GM18873 (cell line): Measurements from ENCODE around the gene ADAMTS9.

Experiments used
- ATAC-seq: cut with Tn5 transposase; IDR thresholded peaks from one replicate; pipeline ENCODE4 v1.9.1; 2021; ENCODE audit warnings: mild to moderate bottlenecking, moderate library complexity, moderate number of reproducible peaks; ENCODE audit not compliant: unreplicated experiment, low FRiP score

ADAMTS9 gene, protein sequence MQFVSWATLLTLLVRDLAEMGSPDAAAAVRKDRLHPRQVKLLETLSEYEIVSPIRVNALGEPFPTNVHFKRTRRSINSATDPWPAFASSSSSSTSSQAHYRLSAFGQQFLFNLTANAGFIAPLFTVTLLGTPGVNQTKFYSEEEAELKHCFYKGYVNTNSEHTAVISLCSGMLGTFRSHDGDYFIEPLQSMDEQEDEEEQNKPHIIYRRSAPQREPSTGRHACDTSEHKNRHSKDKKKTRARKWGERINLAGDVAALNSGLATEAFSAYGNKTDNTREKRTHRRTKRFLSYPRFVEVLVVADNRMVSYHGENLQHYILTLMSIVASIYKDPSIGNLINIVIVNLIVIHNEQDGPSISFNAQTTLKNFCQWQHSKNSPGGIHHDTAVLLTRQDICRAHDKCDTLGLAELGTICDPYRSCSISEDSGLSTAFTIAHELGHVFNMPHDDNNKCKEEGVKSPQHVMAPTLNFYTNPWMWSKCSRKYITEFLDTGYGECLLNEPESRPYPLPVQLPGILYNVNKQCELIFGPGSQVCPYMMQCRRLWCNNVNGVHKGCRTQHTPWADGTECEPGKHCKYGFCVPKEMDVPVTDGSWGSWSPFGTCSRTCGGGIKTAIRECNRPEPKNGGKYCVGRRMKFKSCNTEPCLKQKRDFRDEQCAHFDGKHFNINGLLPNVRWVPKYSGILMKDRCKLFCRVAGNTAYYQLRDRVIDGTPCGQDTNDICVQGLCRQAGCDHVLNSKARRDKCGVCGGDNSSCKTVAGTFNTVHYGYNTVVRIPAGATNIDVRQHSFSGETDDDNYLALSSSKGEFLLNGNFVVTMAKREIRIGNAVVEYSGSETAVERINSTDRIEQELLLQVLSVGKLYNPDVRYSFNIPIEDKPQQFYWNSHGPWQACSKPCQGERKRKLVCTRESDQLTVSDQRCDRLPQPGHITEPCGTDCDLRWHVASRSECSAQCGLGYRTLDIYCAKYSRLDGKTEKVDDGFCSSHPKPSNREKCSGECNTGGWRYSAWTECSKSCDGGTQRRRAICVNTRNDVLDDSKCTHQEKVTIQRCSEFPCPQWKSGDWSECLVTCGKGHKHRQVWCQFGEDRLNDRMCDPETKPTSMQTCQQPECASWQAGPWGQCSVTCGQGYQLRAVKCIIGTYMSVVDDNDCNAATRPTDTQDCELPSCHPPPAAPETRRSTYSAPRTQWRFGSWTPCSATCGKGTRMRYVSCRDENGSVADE (N-terminal part only)

DNA sequence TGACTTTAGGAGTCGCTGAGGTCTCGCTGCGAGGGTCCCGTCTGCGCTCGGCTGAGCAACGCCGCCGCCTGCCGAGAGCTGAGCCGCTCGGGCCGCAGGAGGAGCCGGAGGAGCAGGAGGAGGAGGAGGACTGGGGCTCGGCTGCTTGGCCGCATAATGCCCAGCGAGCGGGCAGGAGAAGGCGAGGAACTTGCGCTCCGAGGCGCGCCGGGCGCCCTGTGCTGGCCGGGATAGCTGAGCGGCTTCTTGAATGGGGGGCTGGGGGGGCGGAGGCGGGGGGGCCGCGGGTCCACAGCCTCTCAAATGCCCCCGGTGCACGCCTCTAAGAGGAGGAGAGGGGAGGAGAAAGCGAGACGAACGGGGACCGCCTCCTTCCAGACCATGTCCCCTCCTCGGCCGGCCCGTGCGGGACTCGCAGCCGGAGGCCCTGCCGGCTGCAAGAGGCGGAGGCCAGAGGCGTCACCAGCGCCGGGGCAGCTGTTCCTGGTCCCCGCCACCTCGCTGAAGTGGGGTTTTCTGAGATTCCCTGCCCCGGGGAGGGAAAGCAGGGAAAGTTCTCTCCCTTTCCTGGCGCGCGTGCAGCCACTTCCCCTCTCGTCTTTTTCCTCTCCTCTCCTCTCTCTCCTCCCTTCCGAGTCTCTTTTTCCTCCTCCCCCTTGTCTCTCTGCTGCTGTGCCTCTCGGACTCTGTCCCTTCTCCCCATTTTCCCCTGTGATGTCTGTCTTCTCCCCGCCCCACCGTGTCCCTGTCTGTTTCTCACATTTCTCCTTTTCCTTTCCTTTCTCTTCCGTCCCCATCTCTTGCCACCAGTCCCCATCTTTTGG, at the start of gene ADAMTS9:
ADAMTS9 (minus strand) TSS at position 220 of the 824 bp plus-strand sequence. CDS start 343 bp downstream, outside the sequence.
- no peak for ATAC-seq

DNA sequence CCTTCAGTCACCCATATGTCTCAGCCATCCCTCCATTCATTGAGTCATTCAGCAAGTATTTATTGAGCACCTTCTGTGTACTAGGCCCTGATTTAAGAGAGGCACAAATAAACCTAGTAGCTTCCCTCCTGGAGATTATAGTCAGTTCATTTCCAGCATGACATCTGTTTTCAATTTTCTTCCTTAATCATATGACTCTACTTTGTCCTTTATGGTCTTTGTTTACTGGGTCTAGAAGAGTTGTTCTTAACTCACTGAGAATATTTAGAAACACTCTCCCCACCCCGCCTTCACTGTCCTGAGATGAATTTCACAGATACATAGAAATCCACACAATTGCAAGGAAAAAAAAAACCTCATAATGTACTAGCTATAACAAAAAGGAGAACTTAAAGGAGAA, 44.8 kb upstream of the ADAMTS9 start:
- no peak for ATAC-seq

DNA sequence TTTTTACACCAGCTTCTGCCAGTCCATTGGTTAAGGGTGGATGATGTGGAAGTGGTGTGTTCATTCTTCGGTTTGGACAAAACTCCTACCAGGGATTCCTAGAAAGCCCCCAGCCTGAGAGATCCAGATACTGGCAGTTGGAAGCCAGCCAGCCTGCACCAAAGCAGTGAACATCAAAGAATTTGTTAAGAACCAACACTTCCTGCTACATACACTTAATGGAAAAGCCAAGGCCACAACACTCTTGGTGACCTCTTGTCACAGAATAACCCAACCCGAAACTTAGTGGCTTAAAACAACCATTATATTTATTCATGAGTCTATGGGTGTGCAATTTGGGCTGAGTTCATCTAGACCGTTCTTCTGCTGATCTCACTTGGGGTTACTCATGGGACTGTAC, 42.9 kb upstream of the ADAMTS9 start:
- no peak for ATAC-seq

DNA sequence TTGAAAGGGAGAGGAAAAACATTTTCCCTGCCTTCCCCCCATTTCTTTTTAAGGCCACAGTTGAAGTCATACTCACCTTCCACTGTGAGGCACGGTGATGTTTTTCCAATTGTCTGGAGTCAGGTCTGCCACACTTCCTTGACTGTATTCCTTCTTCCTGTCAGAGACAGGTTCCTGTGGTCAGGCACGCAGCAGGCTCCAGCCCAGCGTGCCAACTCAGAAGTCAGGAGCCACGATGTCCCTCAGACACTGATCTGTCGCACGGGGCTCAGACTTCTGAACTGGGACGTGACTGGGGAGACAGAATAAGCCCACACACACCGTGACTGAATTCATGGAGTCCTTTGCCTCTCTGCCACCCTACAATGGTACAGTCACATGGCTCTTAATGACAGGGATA, 41.2 kb upstream of the ADAMTS9 start:
- no peak for ATAC-seq

DNA sequence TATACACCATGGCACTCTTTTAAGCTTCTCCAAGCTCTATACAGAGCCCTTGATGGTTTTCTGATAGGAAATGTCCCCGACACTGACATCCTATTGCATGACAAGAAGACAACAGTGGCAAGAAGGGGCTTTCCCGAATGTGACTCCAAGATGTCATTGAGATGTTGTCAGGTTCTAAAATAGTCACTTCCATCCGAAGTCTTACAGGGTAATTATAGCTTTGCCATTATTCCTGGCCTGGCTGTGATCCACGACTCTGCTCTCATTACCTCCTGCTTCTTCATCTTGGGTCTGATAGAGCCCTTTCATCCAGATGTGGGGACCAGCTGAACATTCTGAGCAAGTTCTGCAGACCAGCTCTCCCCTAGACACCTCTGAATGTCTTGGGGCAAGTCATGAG, 40.6 kb upstream of the ADAMTS9 start:
- no peak for ATAC-seq

DNA sequence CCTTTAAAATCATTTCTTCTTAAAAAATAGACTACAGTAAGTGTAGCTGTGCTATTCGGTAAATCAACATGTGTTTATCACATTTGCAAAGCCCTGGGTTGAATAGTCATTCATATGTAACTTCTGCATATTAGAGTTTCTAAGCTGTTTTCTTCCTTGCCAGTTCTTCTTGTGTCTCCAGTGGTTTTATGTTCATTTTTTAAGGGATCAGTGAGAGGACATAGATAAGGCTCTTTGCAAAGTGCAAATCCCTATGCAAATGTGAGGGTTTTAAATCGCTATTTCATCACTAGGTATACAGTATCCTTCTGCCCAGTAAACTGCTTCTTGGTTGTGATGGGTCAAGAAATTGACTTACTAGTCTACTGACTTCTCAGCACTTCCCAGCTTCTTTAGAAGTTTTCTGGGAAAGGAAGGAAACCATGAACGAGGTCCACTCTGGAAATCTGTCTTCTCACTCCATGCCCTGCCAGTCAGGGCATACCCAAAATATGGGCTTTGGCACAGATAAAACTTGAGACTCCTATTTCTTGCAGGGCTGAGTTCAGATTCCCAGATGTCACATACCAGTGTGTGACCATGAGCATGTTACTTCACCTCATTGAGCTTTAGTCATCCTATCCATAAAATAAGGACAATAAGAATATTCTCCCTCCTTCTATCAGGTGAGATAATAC, 38.8 kb upstream of the ADAMTS9 start:
- no peak for ATAC-seq

DNA sequence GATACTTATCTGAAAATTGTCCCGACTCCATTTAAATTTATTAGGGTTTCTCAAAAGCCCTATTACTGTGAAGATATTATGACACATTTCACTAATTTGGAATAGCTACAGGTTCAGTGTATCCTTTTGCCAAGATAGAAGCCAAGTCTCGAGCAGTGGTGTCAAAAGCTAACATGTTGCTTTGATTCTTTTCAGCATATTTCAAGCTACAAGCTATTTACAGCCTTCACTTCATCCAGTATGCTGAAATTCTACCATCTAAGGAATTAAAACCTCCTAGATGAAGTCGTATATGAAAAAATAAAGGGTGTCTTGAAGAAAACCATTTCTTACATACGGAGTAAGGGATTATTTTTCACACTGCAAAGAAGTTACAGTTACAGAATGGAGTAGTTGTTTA, 31.2 kb upstream of the ADAMTS9 start:
- no peak for ATAC-seq

DNA sequence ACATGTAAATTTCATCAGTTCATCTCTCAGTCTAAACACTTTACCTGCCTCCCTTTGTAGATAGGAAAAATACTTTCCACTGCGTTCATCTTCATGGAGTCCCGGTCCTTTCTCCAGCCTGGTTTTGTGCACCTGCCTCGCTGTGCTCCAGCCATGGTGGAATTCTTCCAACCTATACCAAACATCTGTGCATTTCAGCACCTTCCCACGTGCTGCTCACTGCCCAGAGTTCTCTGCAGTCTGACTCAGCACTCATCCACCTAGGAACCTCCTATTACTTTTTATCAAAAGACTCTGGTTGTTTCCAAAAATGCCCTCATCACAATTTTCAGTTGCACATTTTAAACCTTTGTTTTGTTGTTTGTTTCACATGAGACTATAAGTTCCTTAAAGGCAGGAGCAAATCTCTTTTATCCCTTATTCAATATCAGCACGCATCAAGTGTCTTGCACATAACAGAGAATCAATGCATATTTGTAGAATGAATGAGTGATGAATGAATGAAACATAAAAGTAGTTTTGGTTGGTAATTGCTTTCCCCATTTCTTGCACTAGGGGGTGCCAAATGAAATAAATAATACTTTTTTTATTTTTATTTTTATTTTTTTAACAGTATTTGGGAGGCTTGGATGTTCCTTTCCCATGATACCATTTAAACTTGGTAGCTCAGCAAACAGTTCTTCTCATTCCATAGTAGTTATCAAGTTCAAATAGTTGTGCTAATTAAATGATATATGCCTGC, 30.2 kb upstream of the ADAMTS9 start:
- no peak for ATAC-seq

DNA sequence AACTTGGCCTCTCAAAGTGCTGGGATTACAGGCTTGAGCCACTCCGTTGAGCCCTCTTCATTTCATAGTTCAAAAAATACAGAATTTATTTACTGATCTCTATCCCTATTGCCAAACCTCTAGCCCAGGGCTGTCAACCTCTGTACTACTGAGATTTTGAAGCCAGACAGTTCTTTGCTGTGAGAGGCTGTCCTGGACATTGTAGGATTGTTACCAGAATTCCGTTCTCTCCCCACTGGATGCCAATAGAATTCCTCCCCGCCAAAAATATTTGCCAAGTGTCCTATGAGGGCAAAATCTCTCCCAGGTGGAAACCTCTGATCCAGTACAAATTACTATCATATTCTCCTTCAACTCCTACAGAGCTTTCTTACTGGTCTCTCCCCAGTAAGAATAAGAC, 29.6 kb upstream of the ADAMTS9 start:
- no peak for ATAC-seq

DNA sequence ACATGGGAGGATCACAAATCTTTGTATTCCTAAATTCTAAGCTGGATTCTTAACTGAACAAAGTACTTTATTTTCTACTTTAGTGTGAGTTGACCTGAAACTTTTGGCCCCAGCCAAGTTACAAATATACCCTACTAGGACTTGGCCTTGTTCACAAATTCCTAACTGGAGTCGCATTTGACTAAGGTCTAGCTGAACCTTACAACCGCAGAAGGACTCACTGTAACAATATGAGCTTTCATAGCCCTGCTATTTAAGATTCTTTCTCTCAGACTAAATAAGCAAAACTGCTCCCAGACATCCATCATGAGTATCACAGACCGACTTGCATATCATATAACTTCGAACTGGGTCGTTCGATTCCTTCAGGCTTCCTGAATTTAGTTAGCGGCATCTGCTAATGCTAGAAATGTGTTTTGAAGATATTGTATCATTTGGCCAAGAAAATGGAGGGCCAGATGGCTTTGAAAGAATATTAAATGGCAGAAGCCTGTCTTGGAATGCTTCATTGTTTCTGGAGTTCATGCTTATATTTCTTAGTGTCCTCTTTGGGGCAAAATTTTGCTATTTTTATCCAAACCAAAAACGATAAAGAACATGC, 28.4 kb upstream of the ADAMTS9 start:
- ATAC-seq: no peak

DNA sequence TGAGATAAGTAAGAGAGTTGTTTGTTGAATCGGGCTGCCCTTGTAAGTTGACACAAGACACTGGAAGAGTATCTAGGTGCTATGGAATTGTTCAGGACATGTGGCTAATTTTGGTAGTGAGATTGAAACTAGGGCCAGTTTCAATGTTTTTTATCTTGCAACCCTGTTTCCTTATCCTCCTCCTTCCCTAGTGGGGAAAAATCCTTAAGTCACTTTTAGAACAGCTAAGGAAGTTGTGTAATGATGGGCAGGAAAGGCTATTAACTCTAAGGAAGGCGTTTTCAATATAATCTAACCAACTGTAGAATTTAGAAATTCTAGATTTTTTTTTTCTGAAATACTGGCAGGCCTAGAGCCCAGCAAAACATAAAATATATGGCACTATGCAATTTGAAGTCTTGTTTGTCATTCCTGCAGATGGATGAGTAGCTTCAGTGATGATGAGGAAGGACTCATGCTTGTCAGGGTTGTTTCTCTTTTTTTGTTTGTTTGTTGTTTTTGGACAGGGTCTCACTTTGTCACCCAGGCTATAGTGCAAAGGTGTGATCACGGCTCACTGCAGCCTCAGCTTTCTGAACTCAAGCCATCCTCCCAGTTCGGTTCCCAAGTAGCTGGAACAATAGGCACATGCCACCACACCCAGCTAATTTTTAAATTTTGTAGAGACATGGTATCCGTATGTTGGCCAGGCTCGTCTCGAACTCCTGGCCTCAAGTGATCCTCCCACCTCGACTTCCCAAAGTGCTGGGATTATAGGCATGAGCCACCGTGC, 27.6 kb upstream of the ADAMTS9 start:
- ATAC-seq: no peak

DNA sequence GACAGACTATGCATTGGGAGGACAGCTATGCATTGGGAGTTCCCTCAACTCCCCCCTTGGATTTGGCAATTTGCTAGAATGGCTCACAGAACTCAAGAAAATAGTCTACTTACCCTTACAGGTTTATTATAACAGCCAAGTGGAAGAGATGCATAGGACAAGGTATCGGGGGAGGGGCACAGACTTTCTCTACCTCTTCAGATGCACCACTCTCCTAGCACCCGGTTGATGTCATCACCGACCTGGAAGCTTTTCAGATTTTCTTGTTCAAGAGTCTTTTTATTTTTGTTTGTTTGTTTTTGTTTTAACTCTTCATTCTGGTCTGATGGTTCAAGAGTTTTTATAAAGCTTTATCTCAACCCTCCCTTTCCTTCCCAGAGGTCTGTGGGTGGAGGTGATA, 20.7 kb upstream of the ADAMTS9 start:
- no peak for ATAC-seq

DNA sequence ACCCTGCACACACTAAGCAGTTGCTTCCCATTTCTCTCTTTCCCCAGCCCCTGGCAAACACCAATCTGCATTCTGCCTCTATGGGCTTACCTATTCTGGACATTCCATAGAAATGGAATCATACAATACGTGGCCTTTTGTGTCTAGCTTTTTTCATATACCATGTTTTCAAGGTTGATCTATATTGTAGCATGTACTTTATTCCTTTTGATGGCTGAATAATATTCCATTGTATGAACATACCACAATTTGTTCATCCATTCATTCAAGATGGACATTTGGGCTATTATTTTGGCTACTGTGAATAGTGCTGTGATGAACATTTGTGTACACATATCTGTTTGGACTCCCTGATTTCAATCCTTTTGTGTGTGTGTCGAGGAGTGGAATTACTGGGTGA, 18.1 kb upstream of the ADAMTS9 start:
- no peak for ATAC-seq

DNA sequence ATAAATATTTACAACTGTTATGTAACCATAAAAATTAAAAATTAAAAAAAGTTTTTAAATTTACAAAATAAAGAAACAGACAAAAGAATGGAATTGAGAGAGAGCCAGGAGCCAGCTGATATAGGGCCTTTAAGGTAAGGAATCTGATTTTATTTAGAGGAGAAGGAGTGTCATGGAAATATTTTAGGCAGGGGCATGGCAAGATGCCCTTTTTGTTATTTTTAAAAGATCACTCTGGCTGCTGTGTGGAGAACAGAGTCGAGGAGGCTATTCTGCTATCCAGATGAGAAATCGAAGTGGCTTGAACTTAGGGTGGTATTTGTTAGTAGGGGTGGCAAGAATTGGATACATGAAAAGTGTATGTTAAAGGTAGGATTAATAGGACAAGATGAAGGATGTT, 9.1 kb upstream of the ADAMTS9 start:
- ATAC-seq: no peak

DNA sequence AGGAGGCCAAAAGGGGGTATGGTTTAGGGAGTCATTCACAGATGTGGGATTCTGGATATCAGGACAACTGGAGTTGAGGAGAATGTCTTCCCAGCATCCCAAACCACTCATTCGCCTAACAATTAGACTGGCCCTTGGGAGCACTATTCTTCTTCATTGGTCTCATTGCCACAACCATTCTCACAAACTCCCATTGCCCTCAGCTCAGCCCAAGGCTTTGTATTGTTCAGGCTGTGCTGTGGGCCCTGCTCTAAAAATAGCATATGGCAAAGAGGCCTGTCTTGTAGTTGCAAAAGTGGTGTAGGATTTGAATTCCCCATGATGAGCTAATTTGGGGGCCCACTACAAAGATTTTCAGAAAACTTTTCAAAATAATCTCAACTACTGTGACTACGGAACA, 6.3 kb upstream of the ADAMTS9 start:
- no peak for ATAC-seq

DNA sequence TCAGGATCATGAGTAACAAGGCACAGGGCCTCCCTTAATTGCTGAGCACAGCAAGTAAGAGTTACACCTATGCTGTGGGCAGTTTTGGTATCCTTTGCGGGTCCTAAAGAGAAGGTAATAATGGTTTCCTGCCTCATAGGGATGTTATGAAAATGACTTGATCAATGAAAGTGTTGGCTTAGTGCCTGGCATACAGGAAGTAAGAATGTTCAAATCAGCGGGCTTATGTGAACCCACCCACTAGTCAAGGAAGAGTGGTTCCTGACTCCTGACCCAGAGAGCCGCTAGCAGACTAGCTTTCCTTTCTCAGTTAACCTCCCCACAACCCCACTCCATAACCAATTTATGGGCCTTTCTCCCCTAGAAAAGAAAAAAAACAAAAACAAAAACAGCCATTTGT, 5.2 kb upstream of the ADAMTS9 start:
- no peak for ATAC-seq

DNA sequence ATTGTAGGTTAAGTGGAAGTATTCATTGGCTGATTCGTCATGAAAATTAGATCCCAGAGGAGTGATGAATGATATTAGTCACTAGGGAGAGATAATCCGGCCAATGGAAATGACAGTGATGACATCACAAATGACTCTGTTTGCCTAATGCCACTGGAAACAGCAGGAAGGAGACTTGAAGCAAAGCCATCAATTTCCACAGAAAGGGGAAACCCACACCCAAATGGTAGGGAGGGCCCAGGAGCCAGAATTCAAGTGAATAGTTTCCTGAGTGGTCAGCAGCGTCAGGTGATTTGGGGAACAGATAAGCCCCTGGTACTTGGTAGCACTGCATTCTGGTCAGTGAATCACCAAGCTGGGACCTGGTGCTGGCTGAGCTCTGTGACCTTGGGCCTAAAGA, 3.3 kb upstream of the ADAMTS9 start:
- ATAC-seq: no peak
